HG03439 (cell line): ENCODE results near the gene CAT.
"Not testable (repeated sequence)": the region's sequence is repeated elsewhere in the genome, so short reads cannot be mapped to it uniquely, and the experiment has no call there.

Experiments used
- ATAC-seq: cut with Tn5 transposase; IDR thresholded peaks from one replicate; pipeline ENCODE4 v1.9.1; 2021; ENCODE audit warnings: mild to moderate bottlenecking, moderate library complexity; ENCODE audit not compliant: unreplicated experiment

CAT gene

DNA sequence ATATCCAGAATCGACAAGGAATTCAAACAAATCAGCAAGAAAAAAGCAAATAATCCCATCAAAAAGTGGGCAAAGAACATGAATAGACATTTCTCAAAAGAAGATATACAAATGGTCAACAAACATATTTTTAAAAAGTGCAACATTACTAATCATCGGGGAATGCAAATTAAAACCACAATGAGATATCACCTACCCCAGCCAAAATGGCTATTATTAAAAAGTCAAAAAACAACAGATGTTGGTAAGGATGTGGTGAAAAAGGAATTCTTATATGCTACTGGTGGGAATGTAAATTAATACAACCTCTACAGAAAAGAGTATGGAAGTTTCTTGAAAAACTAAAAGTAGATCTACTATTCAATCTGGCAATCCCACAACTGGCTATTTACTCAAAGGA is 13.9 kb upstream of the CAT start:
- not testable (repeated sequence) for ATAC-seq

DNA sequence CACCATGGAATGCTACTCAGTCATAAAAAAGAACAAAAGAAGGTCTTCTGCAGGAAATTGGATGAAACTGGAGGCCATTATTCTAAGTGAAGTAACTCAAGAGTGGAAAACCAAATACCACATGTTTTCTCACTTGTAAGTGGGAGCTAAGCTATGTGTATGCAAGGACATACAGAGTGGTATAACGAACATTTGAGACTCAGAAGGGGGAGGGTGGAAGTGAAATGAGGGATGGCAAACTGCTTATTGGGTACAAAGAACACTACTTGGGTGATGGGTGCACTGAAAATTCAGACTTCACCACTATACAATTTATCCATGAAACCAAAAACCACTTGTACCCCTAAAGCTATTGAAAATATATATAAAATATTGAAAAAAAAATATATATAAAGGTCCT is 13.4 kb upstream of the CAT start:
- no peak for ATAC-seq

DNA sequence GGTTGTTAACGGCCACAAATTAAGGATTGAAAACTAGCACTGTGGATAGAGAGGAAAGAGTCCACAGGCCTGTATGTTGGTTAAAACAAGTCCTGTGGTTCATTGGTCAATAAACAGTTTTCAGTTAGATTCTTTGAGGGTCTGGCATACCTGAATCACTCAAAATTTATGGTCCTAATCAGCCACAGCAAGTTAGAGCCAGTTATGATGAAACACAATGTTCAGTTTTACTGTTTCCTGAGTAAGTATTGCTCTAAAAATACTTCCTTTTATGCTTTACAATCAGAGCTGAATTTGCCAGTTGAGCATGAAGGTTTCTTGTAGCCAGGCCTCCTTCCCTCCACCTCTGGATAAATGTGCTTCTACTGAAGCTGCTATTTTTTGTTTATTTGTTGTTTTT is 12.9 kb upstream of the CAT start:
- ATAC-seq = no peak

DNA sequence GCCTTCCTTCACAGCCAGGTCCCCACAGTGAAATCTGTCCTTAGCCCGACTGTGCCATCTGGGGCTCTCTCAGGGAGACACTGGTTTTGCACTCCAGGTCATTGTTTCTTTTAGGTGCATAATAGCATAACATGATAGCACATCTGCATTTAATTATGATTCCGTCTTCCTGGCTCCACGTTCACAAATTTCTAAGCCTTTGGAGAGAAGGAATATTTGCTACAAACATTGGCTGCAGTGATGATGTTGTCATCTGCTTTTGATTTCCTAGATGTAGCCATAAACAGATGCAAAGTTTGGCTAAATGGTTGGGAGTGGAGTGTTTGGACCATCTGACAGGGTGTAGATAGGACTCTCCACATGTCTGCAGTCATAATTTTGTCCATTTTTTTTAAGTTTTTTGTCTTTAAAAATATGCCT is 12.0 kb upstream of the CAT start:
- no peak for ATAC-seq

DNA sequence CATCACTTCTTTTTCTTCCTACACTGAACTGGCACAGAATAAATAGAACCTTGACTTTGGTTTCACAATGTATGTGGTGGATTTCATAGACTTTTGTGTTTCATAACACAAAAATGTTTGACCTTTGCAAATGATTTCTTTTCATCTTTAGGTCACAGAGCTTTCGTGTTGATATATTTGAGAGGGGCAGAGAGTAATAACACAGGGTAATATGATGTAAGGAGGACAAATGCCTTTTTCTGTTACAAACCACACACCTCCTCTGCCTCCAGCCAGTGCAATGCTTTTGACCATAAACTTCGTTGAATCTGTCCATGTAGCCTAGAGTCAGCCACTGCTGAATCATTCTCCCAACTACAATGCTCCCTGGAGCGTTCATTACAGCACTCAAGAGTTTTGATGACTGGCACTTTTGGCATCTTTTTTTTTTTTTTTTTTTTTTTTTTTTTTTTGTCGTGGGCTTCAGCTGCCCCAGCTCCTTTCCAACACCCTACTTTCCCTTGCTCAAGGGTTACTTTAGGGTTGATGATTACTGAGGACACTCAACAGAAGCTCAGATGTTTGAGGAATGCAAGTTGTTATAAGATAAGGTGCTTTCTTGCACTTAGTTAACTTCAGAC is 11.4 kb upstream of the CAT start:
- ATAC-seq = no peak

DNA sequence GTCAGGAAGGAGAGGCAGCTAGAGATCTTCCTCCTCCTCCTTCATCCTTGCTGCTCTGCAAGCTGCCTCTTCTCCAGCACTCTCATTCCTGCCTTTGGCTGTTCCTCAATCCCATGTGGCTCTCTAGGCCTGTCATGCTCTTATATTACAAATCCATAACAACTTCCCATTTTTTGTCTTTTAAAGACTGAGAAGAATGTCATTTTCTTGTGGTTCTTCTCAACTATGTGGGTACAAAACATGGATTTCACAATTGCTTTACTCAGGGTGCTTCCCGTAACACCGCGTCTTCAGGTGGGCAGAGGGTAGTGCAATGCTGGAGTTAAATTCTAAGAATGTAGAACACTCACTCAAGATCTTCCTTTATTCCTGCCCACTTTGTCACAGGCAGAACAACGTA is 6.8 kb upstream of the CAT start:
- no peak for ATAC-seq

DNA sequence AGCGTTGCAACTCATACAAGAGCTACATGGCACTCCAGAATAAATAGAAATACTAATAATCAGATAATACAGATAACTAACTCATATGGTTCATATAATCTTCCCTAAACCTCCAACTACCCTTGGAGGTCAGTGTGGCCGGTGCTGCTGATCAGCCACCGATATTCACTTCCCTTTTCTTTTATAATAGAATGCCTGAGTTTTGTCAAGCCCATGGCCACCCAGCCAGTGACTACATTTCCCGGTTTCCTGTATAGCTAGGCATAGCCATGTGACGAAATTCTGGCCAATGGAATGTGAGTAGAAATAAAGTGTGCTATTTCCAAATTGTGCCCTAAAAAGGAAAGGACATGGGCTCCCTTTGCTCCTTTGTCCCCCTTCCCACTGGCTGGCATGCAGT is 5.9 kb upstream of the CAT start:
- no peak for ATAC-seq

DNA sequence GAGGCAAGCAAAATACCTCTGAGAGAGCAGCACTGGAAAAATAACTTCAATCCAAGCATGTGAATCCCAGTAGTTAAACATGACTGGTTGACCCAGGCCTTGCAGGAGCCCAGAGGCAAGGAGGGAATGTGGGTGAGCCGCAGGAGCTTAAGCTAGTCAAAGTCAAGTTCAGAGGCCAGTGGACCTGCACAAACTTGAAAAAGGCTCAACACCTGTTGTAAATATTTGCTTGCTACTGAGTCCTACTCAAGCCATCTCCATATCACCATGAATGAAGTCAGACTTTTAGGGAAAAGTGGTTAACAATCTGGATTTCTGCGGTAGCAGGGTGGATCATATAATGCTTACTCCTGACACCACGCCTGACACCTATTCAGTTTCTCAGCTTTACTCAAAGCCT is 4.8 kb upstream of the CAT start:
- ATAC-seq = no peak

DNA sequence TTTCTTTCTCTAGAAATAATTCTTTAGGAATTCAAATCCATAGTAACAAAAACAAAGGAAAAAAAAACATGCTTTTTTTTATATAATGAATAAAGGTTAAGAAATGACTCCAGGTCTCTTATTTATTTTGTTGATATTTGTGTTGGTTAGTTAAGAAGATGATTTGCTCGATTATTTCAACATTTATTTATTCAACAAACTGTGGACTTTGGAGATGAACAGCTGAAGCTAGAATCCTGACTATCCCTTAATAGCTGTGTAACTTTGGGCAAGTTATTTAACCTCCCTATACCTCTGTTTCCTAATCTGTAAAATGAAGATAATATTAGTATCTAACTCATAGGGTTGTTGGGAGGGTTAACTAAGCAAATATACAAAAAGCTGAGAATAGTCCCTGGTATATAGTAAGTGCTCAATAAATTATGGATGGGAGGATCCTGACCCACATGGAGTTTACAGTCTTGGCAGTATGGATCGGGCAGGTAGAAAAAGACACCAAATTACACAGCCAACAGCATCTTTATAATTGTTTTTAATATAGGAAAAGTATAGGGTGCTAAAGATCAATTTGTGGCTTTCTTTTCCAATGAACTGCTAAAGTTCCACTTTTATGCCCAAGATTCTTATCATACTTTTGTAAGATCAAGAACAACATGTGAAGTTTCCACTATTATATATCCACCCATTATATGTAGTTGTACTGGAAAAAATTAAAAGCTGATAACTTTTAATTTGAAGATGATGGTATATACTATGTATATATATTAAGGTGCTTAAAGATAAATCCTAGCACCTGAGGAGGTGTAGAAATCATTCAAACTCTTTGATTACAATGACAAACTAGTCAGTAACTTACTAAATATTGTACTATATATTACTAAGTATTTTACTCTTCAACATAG is 1.3 kb upstream of the CAT start:
- ATAC-seq = no peak

DNA sequence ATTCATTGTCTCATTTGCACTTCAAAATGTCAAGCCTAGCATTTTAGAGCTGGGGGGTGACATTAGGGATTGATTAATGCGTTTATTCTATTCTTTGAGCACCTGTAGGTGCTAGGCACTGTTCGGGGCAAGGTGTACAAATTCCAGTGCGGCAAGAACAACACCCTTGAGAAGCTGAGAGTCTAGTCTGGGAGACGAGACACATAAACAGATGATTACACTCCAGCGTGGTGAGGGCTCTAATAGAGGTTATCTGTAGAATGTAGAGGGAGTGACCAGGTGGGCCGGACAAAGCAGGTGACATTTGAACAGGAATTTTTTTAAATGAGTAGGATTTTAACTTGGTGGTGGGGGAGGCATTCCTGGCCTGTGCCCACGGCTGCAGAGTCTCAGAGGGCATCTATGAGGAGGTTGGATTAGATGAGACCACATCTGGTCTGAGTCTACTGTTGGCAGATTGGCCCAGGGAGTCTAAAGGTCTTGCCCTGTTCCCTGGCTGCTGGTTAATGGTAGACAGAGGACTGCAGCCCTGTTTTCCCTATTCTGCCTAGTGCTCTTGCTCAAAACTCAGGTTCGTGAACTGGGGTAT is 970 bp downstream of the CAT start:
- no peak for ATAC-seq

DNA sequence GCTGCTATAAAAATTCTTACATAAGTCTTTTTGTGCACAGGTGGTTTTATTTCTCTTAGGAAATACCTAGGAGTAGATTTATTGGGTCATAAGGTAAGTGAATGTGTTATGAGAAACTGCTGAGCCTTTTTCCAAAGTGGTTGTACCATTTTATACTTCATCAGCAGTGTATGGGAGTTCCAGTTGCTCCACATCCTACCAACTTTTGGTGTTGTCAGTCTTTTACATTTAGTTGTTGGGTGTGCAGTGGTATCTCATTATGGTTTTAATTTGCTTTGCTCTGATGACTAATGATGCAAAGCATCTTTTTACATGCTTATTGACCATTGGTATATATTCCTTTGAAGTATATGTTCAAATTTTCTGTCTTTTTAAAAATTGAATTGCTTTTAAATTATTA is 3.1 kb downstream of the CAT start:
- ATAC-seq = no peak

DNA sequence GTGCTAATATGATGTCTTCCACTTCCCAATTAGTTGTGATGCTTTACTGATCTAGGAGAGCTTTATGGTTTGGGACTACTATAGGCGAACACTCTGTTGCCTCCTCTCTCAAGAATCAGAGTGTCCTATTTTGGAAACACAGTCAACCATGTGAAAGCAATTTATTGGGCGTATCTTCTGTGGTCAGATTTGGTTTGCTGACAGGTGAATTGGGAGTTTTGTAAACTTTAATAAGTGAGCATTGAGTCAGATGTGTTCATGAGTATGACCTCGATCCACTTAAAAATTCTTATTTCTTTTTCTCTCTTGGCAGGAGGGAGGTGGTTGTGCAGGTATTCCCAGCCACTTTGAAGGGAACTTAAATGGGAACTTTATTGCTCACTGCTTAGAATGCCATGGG is 4.4 kb downstream of the CAT start:
- no peak for ATAC-seq

DNA sequence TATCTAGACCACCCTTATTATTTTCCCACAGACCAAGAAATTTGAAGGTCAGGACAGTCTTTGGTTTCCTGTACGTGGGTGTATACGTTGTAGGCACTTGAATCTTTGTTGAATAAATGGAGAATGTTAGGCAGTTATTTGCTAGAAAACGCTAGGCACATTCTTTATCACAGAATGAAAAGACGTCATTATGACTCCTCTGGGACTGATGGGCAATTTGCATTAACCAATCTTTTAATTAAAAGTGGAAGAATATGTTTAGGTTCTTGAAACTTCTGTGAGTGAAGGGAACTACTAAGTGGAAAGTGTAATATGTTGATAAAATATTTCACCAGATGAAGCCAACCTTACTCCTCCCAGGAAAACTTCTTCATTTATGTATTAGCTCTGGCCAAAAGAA is 5.7 kb downstream of the CAT start:
- ATAC-seq = no peak

DNA sequence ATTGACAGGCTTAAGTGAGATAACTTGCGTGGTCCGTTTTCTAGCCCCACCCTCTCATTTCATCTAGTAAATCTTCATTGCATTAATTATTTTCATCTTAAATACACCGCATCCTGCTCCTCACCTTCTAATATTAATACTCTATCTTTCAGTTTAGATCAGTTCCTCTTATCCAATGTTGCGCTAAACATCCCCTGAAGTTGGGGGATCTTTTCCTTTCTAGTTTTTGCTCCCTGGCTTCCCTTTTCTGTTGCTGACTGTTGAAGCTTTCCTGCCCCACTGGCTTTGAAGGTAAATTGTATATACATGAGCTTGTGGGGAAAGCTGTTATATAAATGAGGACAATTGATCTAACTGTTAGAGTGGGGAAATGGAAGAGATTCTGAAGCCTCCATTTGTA is 7.2 kb downstream of the CAT start:
- no peak for ATAC-seq

DNA sequence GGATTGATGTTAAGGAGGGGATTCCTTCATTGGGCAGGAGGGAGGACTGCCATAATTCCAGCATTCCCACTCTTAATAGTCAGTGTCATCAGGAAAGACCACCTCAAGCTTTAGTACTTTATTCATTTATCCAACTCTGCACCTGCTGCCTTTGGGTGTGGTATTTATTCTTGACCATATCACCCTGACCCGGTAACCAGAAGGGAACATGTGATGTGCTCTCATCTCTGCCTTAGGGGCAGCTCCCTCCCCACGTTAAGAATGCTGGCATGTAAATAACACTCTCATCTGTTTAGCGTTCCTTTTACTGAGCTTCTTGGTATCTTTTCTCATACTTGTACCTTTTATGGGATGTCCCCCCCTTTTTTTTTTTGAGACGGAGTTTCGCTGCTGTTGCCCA is 7.7 kb downstream of the CAT start:
- ATAC-seq = no peak

DNA sequence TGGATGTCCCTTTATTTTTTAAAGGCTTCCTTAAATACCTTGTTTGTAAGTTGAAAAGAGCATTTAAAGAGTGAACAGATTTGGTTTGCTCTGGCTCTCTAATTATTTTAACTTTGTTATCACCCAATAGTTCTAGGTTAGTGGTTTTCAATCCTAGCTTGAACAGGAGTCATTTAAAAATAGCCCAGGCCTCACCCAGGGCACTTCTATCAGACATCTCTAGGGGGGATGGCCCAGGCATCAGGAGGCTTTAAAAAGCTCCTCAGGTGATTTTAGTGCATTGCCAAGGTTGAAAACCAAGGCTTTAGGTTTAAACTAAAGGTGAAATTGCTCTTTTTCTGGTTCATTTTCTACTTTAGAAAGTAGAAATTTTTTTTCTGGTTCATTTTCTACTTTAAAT is 8.3 kb downstream of the CAT start:
- no peak for ATAC-seq

DNA sequence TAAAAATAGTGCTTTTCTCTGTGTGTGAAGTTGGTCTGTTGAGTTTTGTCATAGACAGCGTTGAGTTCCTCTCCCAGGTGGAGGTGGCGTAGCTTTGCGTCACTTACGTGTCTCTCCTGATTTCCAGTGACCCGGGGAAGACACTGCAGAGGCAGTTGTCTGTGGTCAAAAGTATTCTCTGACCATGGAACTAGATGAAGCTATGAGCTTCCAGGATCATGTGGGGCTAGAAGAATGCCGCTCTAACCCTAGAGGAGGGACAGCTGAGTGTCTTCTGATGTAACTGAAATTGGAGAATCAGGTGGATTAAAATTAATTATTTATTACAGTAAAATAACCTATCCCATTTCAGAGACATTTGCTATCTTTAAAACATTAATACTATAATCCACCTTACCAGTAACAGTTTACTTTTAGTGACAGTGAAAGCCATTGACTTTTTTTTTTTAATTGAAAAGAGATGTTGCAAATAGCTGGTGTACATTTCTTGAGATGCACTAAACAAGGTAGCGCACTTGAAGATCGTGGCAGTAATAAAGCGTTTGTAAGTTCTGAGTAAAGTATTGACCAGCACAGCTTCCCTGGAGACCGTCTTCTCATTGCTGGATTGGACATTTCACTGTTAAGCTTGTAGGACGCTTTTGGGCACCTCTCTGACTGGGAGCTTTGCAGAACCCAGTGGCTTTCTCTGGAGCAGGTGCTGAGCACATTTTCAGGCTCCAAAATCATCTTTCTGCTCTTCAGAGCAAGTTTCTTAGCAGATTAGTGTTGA is 9.7 kb downstream of the CAT start:
- no peak for ATAC-seq

DNA sequence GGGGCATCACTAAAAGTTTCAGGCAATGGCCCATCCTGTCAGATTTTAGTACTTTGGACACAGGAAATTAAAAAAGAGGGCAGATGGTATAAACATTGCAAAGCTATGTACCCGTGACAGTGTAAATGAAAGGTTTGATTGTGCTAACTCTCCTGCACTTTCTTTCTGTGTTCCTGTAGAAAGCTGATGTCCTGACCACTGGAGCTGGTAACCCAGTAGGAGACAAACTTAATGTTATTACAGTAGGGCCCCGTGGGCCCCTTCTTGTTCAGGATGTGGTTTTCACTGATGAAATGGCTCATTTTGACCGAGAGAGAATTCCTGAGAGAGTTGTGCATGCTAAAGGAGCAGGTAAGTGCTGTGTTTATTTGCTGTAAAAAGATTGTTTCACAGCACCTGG is 10.3 kb downstream of the CAT start:
- no peak for ATAC-seq

DNA sequence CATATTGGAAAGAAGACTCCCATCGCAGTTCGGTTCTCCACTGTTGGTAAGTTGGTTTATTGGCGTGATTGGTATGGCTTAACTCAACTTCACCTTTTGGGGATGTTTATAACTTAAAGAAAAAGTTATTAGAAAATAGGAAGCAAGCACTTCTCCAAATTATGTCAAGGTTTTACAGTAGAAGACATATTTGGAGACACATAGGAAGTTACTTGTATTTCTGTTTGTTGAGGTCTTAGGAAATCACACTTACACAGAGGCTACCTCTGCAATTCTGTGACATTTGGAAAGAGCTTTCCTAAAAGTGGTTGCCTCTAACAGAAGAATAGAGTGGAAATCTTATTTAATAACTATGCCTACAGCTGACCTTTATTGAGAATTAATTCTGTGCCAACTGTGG is 12.3 kb downstream of the CAT start:
- ATAC-seq = no peak

DNA sequence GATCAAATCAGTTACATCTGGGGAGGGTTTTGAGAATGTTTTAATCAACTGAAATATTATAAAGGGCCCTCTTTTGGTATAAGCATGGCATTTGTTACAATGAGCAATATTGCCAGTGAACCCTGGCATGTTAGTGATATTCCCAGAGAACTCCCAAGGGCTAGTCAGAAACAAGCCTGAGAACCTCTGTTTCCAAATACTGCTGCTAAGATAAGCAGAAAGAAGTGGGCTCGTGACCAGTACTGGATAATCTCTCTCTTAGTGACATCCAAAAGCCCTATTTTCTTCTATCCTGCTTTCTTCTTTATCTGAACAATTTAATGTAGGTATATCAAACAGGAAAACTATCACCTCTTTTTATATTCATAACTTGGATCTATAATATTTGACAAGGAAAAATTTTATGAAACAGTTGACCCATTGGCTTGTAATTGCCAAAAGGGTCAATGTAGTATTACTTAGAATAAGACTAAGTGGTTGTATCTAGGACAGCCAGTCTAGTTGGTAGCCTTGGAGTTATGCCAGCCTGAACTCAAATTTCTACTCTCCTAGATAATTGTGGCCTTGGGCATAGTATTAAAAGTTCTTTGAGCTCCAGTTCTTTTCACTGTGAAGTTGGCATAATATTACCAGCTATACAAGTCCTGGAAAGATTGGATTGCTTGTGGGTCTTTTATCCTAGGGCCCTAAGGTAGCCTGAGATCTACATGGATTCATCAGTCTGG is 15.7 kb downstream of the CAT start:
- no peak for ATAC-seq

DNA sequence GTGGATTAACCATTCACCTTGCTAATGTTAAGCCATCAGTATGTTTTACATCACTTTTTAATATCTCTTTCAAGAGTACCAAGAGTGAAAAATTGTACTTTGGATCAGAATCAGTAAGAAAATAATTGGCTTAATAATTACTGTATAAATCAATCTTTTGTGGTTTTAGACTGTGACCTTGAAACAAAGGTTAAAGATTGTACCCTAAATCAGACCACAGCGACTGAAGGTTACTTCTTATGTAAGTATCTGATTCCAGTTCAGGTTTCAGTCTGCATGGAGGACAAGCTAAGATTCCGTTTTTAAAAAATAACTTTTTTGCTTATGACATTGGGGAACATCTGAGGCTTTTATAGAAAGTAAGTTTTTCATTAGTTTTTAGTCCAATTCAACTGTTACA is 18.9 kb downstream of the CAT start:
- no peak for ATAC-seq
